ENCODE results near the gene SLC26A3. TPM values are rescaled to one million over a fixed set of nuclear protein-coding genes. Genes with fewer than 3 reads are reported as not detected.

SLC26A3 gene
- polyA plus RNA-seq, 4 donors = 0.11 to 0.35 (median 0.21) TPM

DNA sequence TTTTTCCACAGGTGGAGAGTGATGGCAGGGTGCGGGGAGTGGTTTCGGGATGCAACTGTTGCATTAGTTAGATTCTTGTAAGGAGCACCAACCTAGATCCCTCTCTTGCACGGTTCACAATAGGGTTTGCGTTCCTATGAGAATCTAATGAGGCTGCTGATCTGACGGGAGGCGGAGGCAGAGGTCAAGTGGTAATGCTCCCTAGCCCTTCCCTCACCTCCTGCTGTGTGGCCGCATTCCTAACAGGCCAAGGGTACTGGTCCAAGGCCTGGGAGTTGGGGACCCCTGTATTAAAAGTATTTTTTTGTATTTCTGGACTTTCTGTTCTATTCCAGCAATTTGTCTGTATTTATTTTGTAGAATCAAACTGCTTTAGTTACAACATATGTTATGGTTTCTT, 51.9 kb downstream of the SLC26A3 start:
- DNase-seq (ENCODE audit: low read depth in 4 of 4, low spot score in 3 of 4) = no peak

- DNase-seq (ENCODE audit: low read depth in 4 of 4, low spot score in 3 of 4) = no peak
Measured at GRCh38 chr7:107746006-107746405, 57.0 kb downstream of the SLC26A3 start.

- DNase-seq (ENCODE audit: low read depth in 4 of 4, low spot score in 3 of 4) = no peak
Measured at GRCh38 chr7:107744345-107744750, 58.7 kb downstream of the SLC26A3 start.

GRCh38 chr7:107743567-107744344, 59.3 kb downstream of the SLC26A3 start, which contains the start of gene CBLL1:
CBLL1 (plus strand) TSS chr7:107744142; CDS start chr7:107744164, 22 bp downstream.
- peak; percentile 88 to 93 (median 91) for DNase-seq (ENCODE audit: low read depth in 4 of 4, low spot score in 3 of 4)

DNA sequence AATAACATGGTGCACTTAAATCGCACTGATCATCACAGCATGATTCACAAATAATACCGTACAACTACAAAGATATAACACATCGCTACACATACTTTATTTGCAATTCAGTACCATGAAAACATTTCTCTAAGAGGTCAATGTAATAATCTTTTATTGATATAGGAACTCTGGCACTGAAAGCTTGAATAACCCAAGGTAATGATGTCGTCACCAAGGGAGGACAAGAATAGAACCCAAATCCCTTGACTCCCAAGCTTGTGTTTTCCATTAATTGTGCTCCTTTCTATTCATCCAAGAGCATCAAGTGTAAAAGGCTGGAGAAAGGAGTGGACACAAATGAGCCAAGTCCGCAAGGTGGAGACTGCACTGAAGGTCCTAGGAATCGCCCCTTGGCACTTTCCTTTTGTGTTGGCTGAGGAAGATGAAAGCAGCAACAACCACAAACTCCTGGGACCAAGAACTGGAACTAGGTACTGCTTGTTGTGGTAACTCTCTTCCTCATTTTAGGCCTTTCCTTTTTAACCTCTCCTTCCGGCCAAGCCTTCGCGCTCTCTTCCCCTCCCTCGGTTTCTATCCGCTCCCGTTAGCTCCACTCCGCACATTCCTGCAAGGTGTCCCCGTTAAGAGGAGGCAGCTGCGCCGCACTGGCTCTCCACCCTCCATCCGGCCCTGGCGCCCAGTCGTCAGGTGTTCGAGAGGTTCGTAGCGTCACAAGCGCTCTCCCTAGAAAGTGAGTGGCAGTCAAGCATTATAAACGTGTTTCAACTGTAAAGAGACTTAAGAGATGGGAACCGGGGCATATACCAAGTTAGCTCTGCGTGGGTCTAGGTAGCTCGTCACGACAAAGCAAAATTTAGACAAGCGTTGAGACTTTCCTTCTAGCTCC, 60.1 kb downstream of the SLC26A3 start:
- peak in 1 of 4 donors; percentile 22 for DNase-seq (ENCODE audit: low read depth in 4 of 4, low spot score in 3 of 4)

GRCh38 chr7:107728276-107728675, 74.7 kb downstream of the SLC26A3 start:
- no peak for DNase-seq (ENCODE audit: low read depth in 4 of 4, low spot score in 3 of 4)

DNA sequence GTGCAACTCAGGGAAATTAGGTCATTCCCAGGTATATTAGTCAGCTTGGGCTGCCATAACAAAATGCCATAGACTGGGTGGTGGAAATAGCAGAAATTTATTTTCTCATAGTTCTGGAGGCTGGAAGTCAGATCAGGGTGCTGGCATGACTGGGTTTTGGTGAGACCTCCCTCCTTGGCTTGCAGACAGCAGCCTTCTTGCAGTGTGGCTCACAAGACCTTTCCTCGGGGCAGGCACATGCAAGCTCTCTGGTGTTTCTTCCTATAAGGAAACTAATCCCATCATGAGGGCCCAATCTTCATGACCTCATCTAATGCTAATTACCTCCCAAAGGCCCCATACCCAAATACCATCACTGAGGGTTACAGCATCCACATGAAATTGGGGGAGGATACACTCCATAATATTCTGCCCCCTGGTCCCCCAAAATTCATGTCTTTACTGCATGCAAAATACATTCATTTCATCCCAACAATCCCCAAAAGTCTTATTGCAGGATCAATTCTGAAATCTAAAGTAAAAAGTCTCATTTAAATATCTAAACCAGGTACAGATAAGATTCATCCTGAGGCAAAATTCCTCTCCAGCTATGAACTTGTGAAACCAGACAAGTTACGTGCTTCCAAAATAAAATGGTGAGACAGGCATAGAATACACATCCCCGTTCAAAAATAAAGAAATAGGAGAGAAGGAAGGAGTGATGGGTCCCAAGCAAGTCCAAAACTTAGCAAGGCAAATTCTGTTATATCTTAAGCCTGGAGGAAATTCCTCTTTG, 76.5 kb downstream of the SLC26A3 start:
- DNase-seq (ENCODE audit: low read depth in 4 of 4, low spot score in 3 of 4) = no peak

DNA sequence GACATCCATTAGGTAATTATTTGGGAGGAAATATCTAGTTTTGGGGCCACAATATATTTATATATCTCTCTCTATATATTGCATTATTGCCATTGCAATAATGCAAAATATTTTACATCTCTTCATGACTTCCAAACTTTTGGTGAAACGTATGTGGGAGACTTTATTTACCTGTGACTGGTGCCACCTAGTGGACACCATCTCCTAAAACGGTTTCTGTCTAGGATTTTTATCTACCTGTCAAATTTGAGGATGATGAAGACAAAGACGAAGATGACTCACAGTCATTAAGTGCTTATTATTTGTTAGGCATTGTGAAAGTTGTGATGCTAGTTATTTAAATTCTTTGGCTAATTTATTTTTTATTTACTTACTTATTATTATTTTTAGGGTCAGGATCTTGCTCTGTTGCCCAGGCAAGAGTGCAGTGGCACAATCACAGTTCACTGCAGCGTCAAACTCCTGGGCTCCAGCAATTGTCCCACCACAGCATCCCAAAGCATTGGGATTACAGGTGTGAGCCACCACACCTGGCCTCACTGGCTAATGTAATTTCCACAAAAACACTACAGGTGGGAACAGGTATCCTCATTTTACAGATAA, 77.8 kb downstream of the SLC26A3 start:
- DNase-seq (ENCODE audit: low read depth in 4 of 4, low spot score in 3 of 4) = peak; percentile 20 to 51 (median 30)

GRCh38 chr7:107723255-107723654, 79.8 kb downstream of the SLC26A3 start:
- no peak for DNase-seq (ENCODE audit: low read depth in 4 of 4, low spot score in 3 of 4)

- no peak for DNase-seq (ENCODE audit: low read depth in 4 of 4, low spot score in 3 of 4)
Measured at GRCh38 chr7:107721286-107721685, 81.7 kb downstream of the SLC26A3 start.

- DNase-seq (ENCODE audit: low read depth in 4 of 4, low spot score in 3 of 4) = no peak
Measured at GRCh38 chr7:107718456-107719193, 84.4 kb downstream of the SLC26A3 start.

- no peak for DNase-seq (ENCODE audit: low read depth in 4 of 4, low spot score in 3 of 4)
Measured at GRCh38 chr7:107715531-107715930, 87.5 kb downstream of the SLC26A3 start.

Other genes starting within 250 kb of the SLC26A3 start
- 10 to 100 TPM; 27.3 to 39.2 (median 36.4) TPM for gene COG5, start 239.3 kb downstream of the SLC26A3 start, polyA plus RNA-seq (ENCODE audit: insufficient read length in 4 of 4)
- 10 to 100 TPM; 13.5 to 19.5 (median 17.9) TPM for gene DUS4L, start 239.3 kb downstream of the SLC26A3 start, polyA plus RNA-seq (ENCODE audit: insufficient read length in 4 of 4)
- gene BCAP29, start 223.0 kb downstream of the SLC26A3 start, polyA plus RNA-seq (ENCODE audit: insufficient read length in 4 of 4) = 10 to 100 TPM; 47.8 to 73.1 (median 61.8) TPM
- gene SLC26A4, start 142.4 kb downstream of the SLC26A3 start, polyA plus RNA-seq (ENCODE audit: insufficient read length in 4 of 4) = 1 to 10 TPM; 2.6 to 7.9 (median 3.4) TPM
- gene CBLL1, start 59.1 kb downstream of the SLC26A3 start, polyA plus RNA-seq (ENCODE audit: insufficient read length in 4 of 4) = 10 to 100 TPM; 24.9 to 36.4 (median 35.1) TPM
- gene DLD, start 88.0 kb upstream of the SLC26A3 start, polyA plus RNA-seq (ENCODE audit: insufficient read length in 4 of 4) = 100 to 1,000 TPM; 114 to 143 (median 140) TPM
- 100 to 1,000 TPM; 588 to 715 (median 664) TPM for gene LAMB1, start 199.9 kb upstream of the SLC26A3 start, polyA plus RNA-seq (ENCODE audit: insufficient read length in 4 of 4)